Esophagus muscularis mucosa (tissue), 4 donors: ENCODE measurements around the gene GARIN3.

Experiments
- CTCF ChIP-seq, 3 experiments: fragments of 200-600 bp in 2 of 3; fragments of 450-650 bp in 1 of 3; sonication (generic) in 2 of 3; IDR thresholded peaks; one replicate each; pipeline ENCODE4 v1.5.1; 2017 to 2019; ENCODE audit warnings: antibody characterized with exemption in 3 of 3, mild to moderate bottlenecking in 2 of 3, moderate library complexity in 1 of 3
- EP300 ChIP-seq: sonication (generic); formaldehyde crosslinking; IDR thresholded peaks from one replicate; pipeline ENCODE4 v1.6.1; 2017; ENCODE audit warnings: antibody characterized with exemption
- POLR2A ChIP-seq: fragments of 450-650 bp; IDR thresholded peaks from one replicate; pipeline ENCODE4 v1.6.1; 2017; ENCODE audit warnings: antibody characterized with exemption, moderate library complexity, mild to moderate bottlenecking, low read depth
- POLR2AphosphoS5 ChIP-seq, 2 donors: sonication (generic); formaldehyde crosslinking; IDR thresholded peaks; one replicate each; pipeline ENCODE4 v1.6.1; 2017; ENCODE audit warnings: antibody characterized with exemption in 2 of 2

GRCh38 chr5:157197086-157197485, 31.0 kb upstream of the GARIN3 start:
- TF ChIP-seq POLR2AphosphoS5 (IDR thresholded peaks at IDR 0.05): no peak
- no peak for TF ChIP-seq CTCF (IDR thresholded peaks at IDR 0.05)
- TF ChIP-seq EP300: no peak
- TF ChIP-seq POLR2A: no peak
